Esophagus muscularis mucosa (tissue), 3 donors: ENCODE measurements around the gene LYPD3.

Source experiments
- POLR2A ChIP-seq: fragments of 450-650 bp; IDR thresholded peaks from one replicate; pipeline ENCODE4 v1.6.1; 2017; ENCODE audit warnings: antibody characterized with exemption, moderate library complexity, mild to moderate bottlenecking, low read depth
- POLR2AphosphoS5 ChIP-seq, 2 donors: sonication (generic); formaldehyde crosslinking; IDR thresholded peaks; one replicate each; pipeline ENCODE4 v1.6.1; 2017; ENCODE audit warnings: antibody characterized with exemption in 2 of 2
- TF ChIP-seq, protein P1 (sequence below), 3 experiments: fragments of 200-600 bp in 2 of 3; fragments of 450-650 bp in 1 of 3; sonication (generic) in 2 of 3; IDR thresholded peaks; one replicate each; pipeline ENCODE4 v1.5.1; 2017 to 2019; ENCODE audit warnings: antibody characterized with exemption in 3 of 3, mild to moderate bottlenecking in 2 of 3, moderate library complexity in 1 of 3

GRCh38 chr19:43499042-43499441 is 33.6 kb upstream of the LYPD3 start:
- TF ChIP-seq POLR2AphosphoS5 (IDR thresholded peaks at IDR 0.05) (no peak), POLR2A (no peak)
- TF ChIP-seq, protein P1, sequence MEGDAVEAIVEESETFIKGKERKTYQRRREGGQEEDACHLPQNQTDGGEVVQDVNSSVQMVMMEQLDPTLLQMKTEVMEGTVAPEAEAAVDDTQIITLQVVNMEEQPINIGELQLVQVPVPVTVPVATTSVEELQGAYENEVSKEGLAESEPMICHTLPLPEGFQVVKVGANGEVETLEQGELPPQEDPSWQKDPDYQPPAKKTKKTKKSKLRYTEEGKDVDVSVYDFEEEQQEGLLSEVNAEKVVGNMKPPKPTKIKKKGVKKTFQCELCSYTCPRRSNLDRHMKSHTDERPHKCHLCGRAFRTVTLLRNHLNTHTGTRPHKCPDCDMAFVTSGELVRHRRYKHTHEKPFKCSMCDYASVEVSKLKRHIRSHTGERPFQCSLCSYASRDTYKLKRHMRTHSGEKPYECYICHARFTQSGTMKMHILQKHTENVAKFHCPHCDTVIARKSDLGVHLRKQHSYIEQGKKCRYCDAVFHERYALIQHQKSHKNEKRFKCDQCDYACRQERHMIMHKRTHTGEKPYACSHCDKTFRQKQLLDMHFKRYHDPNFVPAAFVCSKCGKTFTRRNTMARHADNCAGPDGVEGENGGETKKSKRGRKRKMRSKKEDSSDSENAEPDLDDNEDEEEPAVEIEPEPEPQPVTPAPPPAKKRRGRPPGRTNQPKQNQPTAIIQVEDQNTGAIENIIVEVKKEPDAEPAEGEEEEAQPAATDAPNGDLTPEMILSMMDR (IDR thresholded peaks at IDR 0.05): no peak
